HFFc6 (cell line): ENCODE measurements around the gene RALBP1. TPM values are rescaled to one million over a fixed set of nuclear protein-coding genes. Genes with fewer than 3 reads are reported as not detected.

Source experiments
- DNase-seq: peaks from one replicate; pipeline ENCODE4 v3.0.0-alpha.2; 2018
- H3K27ac Mint-ChIP-seq: 2 replicates; pipeline ENCODE4 v1.8.0; 2020; ENCODE audit warnings: mild to moderate bottlenecking, mixed read lengths
- H3K27me3 Mint-ChIP-seq: 2 replicates; pipeline ENCODE4 v1.8.0; 2021; ENCODE audit warnings: mild to moderate bottlenecking, moderate library complexity, mixed read lengths; ENCODE audit not compliant: insufficient read depth
- H3K36me3 Mint-ChIP-seq: 2 replicates; pipeline ENCODE4 v1.8.0; 2021; ENCODE audit warnings: low read depth, mixed read lengths
- H3K4me1 Mint-ChIP-seq: 2 replicates; pipeline ENCODE4 v1.8.0; 2020; ENCODE audit warnings: low read depth, mixed read lengths
- H3K4me3 Mint-ChIP-seq: 2 replicates; pipeline ENCODE4 v1.8.0; 2020; ENCODE audit warnings: mild to moderate bottlenecking, moderate library complexity, mixed read lengths
- H3K9me3 Mint-ChIP-seq: 2 replicates; pipeline ENCODE4 v1.8.0; 2020; ENCODE audit warnings: mild to moderate bottlenecking, mixed read lengths
- total RNA-seq, 6 experiments: library from RNA; stranded (reverse); fragmentation: NEBNext Ultra II Directional; extraction: Animal tissue kit (Norgen Biotek cat#: 25700); gene quantifications; 2 replicates in 1 of 6; 3 replicates in 5 of 6; pipeline ENCODE4 v1.2.3, GENCODE V29; 2021
- TF ChIP-seq, protein P1 (sequence below): fragments of 200-600 bp; sonication (generic); IDR thresholded peaks from 2 replicates; pipeline ENCODE4 v1.5.0; 2021; ENCODE audit warnings: antibody characterized with exemption, mild to moderate bottlenecking

The RALBP1 gene
- total RNA-seq, 6 experiments from 2014 or later: 56.9 to 62.8 (median 59.0) TPM

DNA sequence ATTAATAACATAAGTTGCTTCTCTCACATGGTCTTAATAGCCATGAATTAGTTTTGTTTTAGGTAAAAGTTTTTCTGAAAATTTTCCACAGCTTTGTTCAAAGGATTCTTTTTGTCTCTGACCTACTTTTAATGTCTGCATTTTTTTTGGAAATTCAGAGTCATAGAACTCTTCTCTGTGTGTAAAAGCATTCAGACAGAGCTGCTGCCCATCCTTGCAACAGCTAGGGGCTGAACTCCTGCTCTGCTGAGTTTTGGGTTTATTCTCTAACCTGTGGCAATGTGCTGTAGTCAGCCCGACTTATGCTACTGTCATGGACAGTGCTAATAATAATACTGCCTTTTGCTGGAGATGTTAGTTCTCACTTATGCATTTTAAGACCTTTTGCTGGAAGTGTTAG is 44.1 kb downstream of the RALBP1 start:
- Mint-ChIP-seq H3K27ac (no peak overlapping the region), H3K4me3 (no peak overlapping the region), H3K4me1 (peaks cover 43% of the 10 kb centered on the region), H3K27me3 (no peaks in the 10 kb centered on the region), H3K9me3 (no peaks in the 10 kb centered on the region), H3K36me3 (peaks cover 25% of the 10 kb centered on the region)
- TF ChIP-seq, protein P1, sequence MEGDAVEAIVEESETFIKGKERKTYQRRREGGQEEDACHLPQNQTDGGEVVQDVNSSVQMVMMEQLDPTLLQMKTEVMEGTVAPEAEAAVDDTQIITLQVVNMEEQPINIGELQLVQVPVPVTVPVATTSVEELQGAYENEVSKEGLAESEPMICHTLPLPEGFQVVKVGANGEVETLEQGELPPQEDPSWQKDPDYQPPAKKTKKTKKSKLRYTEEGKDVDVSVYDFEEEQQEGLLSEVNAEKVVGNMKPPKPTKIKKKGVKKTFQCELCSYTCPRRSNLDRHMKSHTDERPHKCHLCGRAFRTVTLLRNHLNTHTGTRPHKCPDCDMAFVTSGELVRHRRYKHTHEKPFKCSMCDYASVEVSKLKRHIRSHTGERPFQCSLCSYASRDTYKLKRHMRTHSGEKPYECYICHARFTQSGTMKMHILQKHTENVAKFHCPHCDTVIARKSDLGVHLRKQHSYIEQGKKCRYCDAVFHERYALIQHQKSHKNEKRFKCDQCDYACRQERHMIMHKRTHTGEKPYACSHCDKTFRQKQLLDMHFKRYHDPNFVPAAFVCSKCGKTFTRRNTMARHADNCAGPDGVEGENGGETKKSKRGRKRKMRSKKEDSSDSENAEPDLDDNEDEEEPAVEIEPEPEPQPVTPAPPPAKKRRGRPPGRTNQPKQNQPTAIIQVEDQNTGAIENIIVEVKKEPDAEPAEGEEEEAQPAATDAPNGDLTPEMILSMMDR: no peak
- no peak for DNase-seq

DNA sequence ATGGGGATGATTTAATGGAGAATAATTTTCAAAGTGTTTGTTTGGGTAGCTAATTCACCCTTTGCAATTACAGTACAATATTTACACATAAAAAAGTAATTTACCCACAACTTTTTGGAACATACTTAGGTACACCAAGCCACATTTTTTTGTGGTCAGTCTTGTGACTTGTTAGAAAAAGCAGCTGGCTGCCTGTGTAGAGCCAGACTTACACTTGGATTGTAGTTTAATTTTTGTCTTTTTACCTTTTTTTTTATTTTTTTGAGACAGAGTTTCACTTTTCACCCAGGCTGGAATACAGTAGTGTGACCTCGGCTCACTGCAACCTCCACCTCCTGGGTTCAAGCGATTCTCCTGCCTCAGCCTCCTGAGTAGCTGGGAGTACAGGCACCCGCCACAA is 45.4 kb downstream of the RALBP1 start:
- H3K9me3 Mint-ChIP-seq: no peaks in the 10 kb centered on the region
- no peak overlapping the region for H3K27ac Mint-ChIP-seq
- no peak for DNase-seq
- no peaks in the 10 kb centered on the region for H3K27me3 Mint-ChIP-seq
- no peak overlapping the region for H3K4me3 Mint-ChIP-seq
- TF ChIP-seq, protein P1: no peak
- peaks cover 30% of the 10 kb centered on the region for H3K4me1 Mint-ChIP-seq
- H3K36me3 Mint-ChIP-seq: peaks cover 34% of the 10 kb centered on the region

DNA sequence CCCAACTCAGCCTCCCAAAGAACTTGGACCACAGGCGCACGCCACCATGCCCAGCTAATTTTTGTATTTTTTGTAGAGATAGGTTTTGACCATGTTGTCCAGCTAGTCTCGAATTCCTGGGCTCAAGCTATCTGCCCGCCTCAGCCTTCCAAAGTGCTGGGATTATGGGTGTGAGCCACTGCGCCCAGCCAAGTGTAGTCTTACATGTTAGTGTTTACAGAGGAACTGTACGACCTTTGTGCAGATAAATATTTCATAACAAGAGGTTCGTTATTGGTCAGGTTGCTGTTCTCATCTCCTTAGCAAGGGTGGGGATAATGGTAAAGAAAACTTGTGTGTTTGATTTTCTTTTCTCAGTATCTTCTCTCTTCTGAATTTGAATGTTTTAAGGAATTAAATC is 46.5 kb downstream of the RALBP1 start:
- TF ChIP-seq, protein P1: no peak
- Mint-ChIP-seq H3K4me1 (peaks cover 19% of the 10 kb centered on the region), H3K36me3 (peaks cover 40% of the 10 kb centered on the region), H3K27me3 (no peaks in the 10 kb centered on the region), H3K9me3 (no peaks in the 10 kb centered on the region), H3K27ac (no peak overlapping the region), H3K4me3 (no peak overlapping the region)
- no peak for DNase-seq

DNA sequence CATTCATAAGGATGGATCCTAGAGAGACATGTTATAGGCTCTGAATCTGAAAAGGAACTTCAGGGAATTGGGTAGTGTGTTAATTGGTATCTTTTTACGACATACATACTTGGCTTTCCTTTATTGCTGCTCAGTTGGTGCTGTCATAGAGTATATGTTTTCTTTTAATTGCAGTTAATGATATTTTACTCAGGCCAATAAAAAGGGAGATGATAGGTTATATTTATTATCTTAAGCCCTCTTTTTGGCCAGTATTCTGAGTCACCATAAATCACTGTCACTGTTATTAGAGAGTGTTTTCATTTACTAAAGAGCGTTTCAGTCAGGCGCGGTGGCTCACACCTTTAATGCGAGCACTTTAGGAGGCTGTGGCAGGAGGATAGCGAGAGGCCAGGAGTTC is 47.6 kb downstream of the RALBP1 start:
- Mint-ChIP-seq H3K36me3 (peaks cover 51% of the 10 kb centered on the region), H3K4me3 (no peak overlapping the region), H3K27ac (no peak overlapping the region), H3K4me1 (peaks cover 11% of the 10 kb centered on the region), H3K27me3 (no peaks in the 10 kb centered on the region), H3K9me3 (peaks cover 8% of the 10 kb centered on the region; the same call in 1 of the 2 replicates)
- TF ChIP-seq, protein P1: no peak
- DNase-seq: no peak

DNA sequence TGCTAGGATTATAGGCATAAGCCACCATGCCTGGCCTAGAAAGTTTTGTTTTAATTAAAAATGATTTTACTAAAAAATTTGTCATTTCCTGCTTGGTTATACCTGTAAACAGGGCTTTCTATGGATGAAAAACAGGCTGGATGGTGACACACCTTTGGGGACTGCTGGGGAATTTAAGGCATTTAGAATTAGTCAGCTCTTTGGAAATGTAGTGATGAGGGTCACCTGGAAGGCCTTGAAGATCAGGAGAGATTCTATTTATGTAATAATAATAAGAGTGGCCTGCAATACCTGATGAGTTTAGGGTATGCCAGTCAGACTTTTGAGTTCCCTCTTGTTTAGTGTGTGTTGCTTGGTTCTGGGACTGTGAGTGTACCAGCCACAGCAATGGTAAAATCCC is 51.1 kb downstream of the RALBP1 start:
- TF ChIP-seq, protein P1: no peak
- DNase-seq: no peak
- Mint-ChIP-seq H3K27me3 (no peaks in the 10 kb centered on the region), H3K4me3 (no peak overlapping the region), H3K9me3 (peaks cover 16% of the 10 kb centered on the region), H3K36me3 (peaks cover 80% of the 10 kb centered on the region), H3K27ac (no peak overlapping the region), H3K4me1 (peaks cover 18% of the 10 kb centered on the region)
